Suprapubic skin (tissue), 4 donors: ENCODE measurements around the gene CACNG5.

Experiments used
- CTCF ChIP-seq, 2 donors: fragments of 200-600 bp in 1 of 2; fragments of 450-650 bp in 1 of 2; sonication (generic) in 1 of 2; IDR thresholded peaks; one replicate each; pipeline ENCODE4 v1.5.1; 2016 to 2019; ENCODE audit warnings: antibody characterized with exemption in 2 of 2, mild to moderate bottlenecking in 1 of 2, moderate library complexity in 1 of 2
- POLR2A ChIP-seq, 2 donors: fragments of 450-650 bp; IDR thresholded peaks; one replicate each; pipeline ENCODE4 v1.6.1; 2017; ENCODE audit warnings: antibody characterized with exemption in 2 of 2, mild to moderate bottlenecking in 2 of 2, moderate library complexity in 2 of 2
- POLR2AphosphoS5 ChIP-seq, 3 donors: sonication (generic); formaldehyde crosslinking; IDR thresholded peaks; one replicate each; pipeline ENCODE4 v1.6.1; 2017; ENCODE audit warnings: antibody characterized with exemption in 3 of 3

- no peak for TF ChIP-seq POLR2A (IDR thresholded peaks at IDR 0.05)
- no peak for TF ChIP-seq CTCF (IDR thresholded peaks at IDR 0.05)
- no peak for TF ChIP-seq POLR2AphosphoS5 (IDR thresholded peaks at IDR 0.05)
Measured at GRCh38 chr17:66834426-66834918, 445 bp upstream of the CACNG5 start.
